ENCODE measurements around the gene ATP4B. TPM values are rescaled to one million over a fixed set of nuclear protein-coding genes. Genes with fewer than 3 reads are reported as not detected.

ATP4B gene
- total RNA-seq, 3 donors from 2014 or later (not counting 1 experiment from before 2014, with no cell fraction given): not detected

- H3K9me3 Mint-ChIP-seq: no peaks in the 10 kb centered on the region
- Histone ChIP-seq H3K9me3 (ENCODE audit: control insufficient read depth, insufficient read depth, low read length) (no peaks in the 10 kb centered on the region), H3K36me3 (ENCODE audit: control insufficient read depth, insufficient read depth, low read length) (peaks cover 13% of the 10 kb centered on the region), H3K4me1 (ENCODE audit: control insufficient read depth, insufficient read depth, low read length) (no peaks in the 10 kb centered on the region), H3K4me3 (ENCODE audit: low read length) (no peak overlapping the region), H3K27ac (ENCODE audit: low read length) (no peak overlapping the region), H3K27me3 (ENCODE audit: control insufficient read depth, insufficient read depth, low read length) (no peaks in the 10 kb centered on the region)
- no peak for ATAC-seq
- DNase-seq: no peak
- TF ChIP-seq CTCF (IDR thresholded peaks at IDR 0.05): no peak
- no peak overlapping the region for H3K27ac Mint-ChIP-seq
- 97% methylated on average over 11 of the region's 11 CpGs for WGBS (ENCODE audit: insufficient coverage)
- H3K36me3 Mint-ChIP-seq: no peaks in the 10 kb centered on the region
- intact Hi-C loops (cut with micrococcal nuclease): no loop called here
- no peak overlapping the region for H3K4me3 Mint-ChIP-seq
- H3K27me3 Mint-ChIP-seq (ENCODE audit: low read depth in 2 of 2): no peaks in the 10 kb centered on the region
- peaks cover 0 to 13% of the 10 kb centered on the region in 2 donors for H3K4me1 Mint-ChIP-seq
Measured at GRCh38 chr13:113630296-113630695, 27.7 kb downstream of the ATP4B start.

DNA sequence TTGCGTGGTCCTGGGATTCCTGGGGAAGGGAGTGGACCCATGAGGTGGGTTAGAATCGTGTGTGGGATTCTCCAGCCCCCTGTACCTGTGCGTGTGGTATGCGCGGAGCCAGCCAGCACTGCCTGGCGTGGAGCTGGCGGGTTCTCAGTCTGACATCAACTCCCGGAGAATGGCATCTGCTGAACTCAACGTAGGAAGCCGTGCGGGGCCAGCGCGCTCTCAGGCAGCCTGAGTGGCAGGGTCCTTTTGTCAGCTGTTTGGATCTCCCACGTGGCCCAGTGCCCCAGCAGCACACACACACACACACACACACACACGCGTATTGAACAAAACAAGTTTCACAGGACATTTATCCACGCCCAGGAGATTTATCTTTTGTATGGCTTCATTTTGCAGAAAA lies 28.1 kb downstream of the ATP4B start:
- WGBS (ENCODE audit: insufficient coverage): 98% methylated on average over 15 of the region's 17 CpGs
- peaks cover 0 to 13% of the 10 kb centered on the region in 2 donors for H3K4me1 Mint-ChIP-seq
- H3K9me3 Mint-ChIP-seq: no peaks in the 10 kb centered on the region
- H3K27ac ChIP-seq (ENCODE audit: low read length): no peak overlapping the region
- H3K4me3 Mint-ChIP-seq: no peak overlapping the region
- no peaks in the 10 kb centered on the region for H3K36me3 Mint-ChIP-seq
- H3K36me3 ChIP-seq (ENCODE audit: control insufficient read depth, insufficient read depth, low read length): peaks cover 13% of the 10 kb centered on the region
- TF ChIP-seq CTCF (IDR thresholded peaks at IDR 0.05): no peak
- DNase-seq (no peak), ATAC-seq (no peak)
- intact Hi-C loops (cut with micrococcal nuclease): no loop called here
- H3K9me3 ChIP-seq (ENCODE audit: control insufficient read depth, insufficient read depth, low read length): no peaks in the 10 kb centered on the region
- no peaks in the 10 kb centered on the region for H3K27me3 Mint-ChIP-seq (ENCODE audit: low read depth in 2 of 2)
- H3K4me3 ChIP-seq (ENCODE audit: low read length): no peak overlapping the region
- H3K27me3 ChIP-seq (ENCODE audit: control insufficient read depth, insufficient read depth, low read length): no peaks in the 10 kb centered on the region
- no peaks in the 10 kb centered on the region for H3K4me1 ChIP-seq (ENCODE audit: control insufficient read depth, insufficient read depth, low read length)
- H3K27ac Mint-ChIP-seq: no peak overlapping the region

DNA sequence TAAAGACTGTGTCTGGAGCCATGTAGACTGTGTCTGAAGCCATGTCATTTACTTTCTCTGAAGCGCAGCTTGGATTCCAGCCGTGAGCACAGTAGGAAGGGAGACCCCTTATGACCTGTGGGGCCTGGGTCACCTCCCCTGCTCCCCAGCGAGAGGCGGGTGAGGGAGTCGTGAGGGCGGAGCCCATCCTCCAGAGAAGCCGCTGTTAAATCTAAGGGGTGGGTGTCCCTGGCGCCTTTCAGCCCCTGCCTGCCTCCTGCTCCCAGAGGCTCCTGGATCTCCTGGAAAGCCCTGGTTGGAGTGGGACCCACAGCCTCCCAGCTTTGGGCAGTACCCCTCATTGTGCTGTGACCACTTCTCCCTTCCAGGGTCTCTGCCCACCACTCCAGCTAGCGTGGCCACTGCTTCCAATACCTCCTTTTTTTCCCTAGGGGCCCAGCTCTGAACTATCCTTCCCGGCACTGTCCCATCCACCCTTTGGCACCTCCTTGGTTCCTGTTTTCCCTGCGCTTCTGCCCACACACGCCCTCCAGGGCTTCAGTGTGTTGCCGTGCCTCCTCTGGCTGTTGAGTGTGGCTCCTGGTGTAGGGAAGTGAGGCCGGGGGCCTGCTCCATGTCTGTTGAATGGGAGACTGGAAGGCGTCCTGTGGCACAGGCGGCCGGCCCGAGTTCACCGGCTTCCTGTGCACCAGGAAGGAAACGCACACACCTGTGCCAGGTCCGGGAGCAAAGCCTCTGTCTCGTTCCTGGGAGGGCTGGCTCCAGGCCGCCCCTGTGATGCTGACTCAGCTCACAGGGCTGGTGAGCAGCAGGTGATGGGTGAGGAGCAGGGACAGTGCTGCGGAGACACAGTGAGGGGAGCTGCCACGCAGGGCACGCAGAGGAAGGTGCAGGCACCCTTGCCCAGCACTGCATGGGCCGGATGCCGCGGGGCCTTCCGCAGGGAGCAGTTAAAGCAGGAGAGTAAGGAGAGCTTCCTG lies 29.4 kb downstream of the ATP4B start:
- Mint-ChIP-seq H3K27me3 (ENCODE audit: low read depth in 2 of 2) (no peaks in the 10 kb centered on the region), H3K4me3 (no peak overlapping the region), H3K9me3 (no peaks in the 10 kb centered on the region), H3K4me1 (peaks cover 5 to 13% of the 10 kb centered on the region in 2 donors), H3K27ac (no peak overlapping the region), H3K36me3 (no peaks in the 10 kb centered on the region)
- Histone ChIP-seq H3K4me3 (ENCODE audit: low read length) (no peak overlapping the region), H3K27ac (ENCODE audit: low read length) (no peak overlapping the region), H3K36me3 (ENCODE audit: control insufficient read depth, insufficient read depth, low read length) (peaks cover 4% of the 10 kb centered on the region), H3K9me3 (ENCODE audit: control insufficient read depth, insufficient read depth, low read length) (no peaks in the 10 kb centered on the region), H3K4me1 (ENCODE audit: control insufficient read depth, insufficient read depth, low read length) (no peaks in the 10 kb centered on the region), H3K27me3 (ENCODE audit: control insufficient read depth, insufficient read depth, low read length) (no peaks in the 10 kb centered on the region)
- no peak for ATAC-seq
- intact Hi-C loops (cut with micrococcal nuclease): no loop called here
- no peak for TF ChIP-seq CTCF (IDR thresholded peaks at IDR 0.05)
- DNase-seq: no peak
- 89% methylated on average over 30 of the region's 30 CpGs for WGBS (ENCODE audit: insufficient coverage)
